PC-9 (cell line): Measurements from ENCODE around the gene FBXO44.

Experiments used
- CTCF ChIP-seq: fragments of 200-600 bp; sonication (generic); conservative IDR thresholded peaks from 2 replicates; pipeline ENCODE4 v1.6.1; 2017; ENCODE audit warnings: mixed run types, antibody characterized with exemption, mild to moderate bottlenecking, moderate library complexity
- EZH2 ChIP-seq: fragments of 200-600 bp; sonication (generic); IDR thresholded peaks from 2 replicates; pipeline ENCODE4 v1.8.0; 2017; ENCODE audit warnings: antibody characterized with exemption, low read depth

- no peak for TF ChIP-seq CTCF
- TF ChIP-seq EZH2: no peak
These were observed 16.1 kb downstream of the FBXO44 start for GRCh38 chr1:11670747-11671146.
